Ishikawa (cell line): ENCODE results near the gene C6orf89.

Experiments used
- CEBPB ChIP-seq: IDR thresholded peaks from 2 replicates; pipeline ENCODE4 v1.6.1; 2012
- CREB1 ChIP-seq: IDR thresholded peaks from 2 replicates; pipeline ENCODE4 v1.6.1; 2012; ENCODE audit warnings: low read depth
- EGR1 ChIP-seq: IDR thresholded peaks from 2 replicates; pipeline ENCODE4 v1.6.1; 2012
- EP300 ChIP-seq: IDR thresholded peaks from 2 replicates; pipeline ENCODE4 v1.6.1; 2012; ENCODE audit warnings: borderline replicate concordance
- FOXM1 ChIP-seq: IDR thresholded peaks from 2 replicates; pipeline ENCODE4 v1.6.1; 2012; ENCODE audit warnings: low read depth, borderline replicate concordance
- MAX ChIP-seq: IDR thresholded peaks from 2 replicates; pipeline ENCODE4 v1.6.1; 2012
- NFIC ChIP-seq: IDR thresholded peaks from 2 replicates; pipeline ENCODE4 v1.6.1; 2012
- RAD21 ChIP-seq: IDR thresholded peaks from 2 replicates; pipeline ENCODE4 v1.6.1; 2012; ENCODE audit warnings: low read depth
- REST ChIP-seq: IDR thresholded peaks from 2 replicates; pipeline ENCODE4 v1.6.1; 2012; ENCODE audit warnings: low read depth, mild to moderate bottlenecking
- TAF1 ChIP-seq: IDR thresholded peaks from 2 replicates; pipeline ENCODE4 v1.6.1; 2012; ENCODE audit warnings: low read depth, mild to moderate bottlenecking
- TCF12 ChIP-seq: IDR thresholded peaks from 2 replicates; pipeline ENCODE4 v1.6.1; 2012; ENCODE audit warnings: low read depth
- TEAD4 ChIP-seq: IDR thresholded peaks from 2 replicates; pipeline ENCODE4 v1.6.1; 2012
- USF1 ChIP-seq: IDR thresholded peaks from 2 replicates; pipeline ENCODE4 v1.6.1; 2012
- YY1 ChIP-seq: IDR thresholded peaks from 2 replicates; pipeline ENCODE4 v1.6.1; 2012; ENCODE audit warnings: low read depth
- ZBTB7A ChIP-seq: IDR thresholded peaks from 2 replicates; pipeline ENCODE4 v1.6.1; 2012; ENCODE audit warnings: low read depth

C6orf89 gene

GRCh38 chr6:36924778-36925374 lies 39.1 kb downstream of the C6orf89 start:
- TF ChIP-seq EP300 (no peak), TEAD4 (no peak), TCF12 (no peak), USF1 (no peak), REST (no peak), ZBTB7A (no peak), YY1 (no peak), RAD21 (no peak), TAF1 (no peak), EGR1 (no peak), CREB1 (no peak), NFIC (no peak), FOXM1 (no peak), MAX (no peak)

- no peak for TF ChIP-seq FOXM1
- no peak for TF ChIP-seq TCF12
- no peak for TF ChIP-seq EP300
- no peak for TF ChIP-seq CEBPB
- no peak for TF ChIP-seq TEAD4
- no peak for TF ChIP-seq TAF1
- no peak for TF ChIP-seq REST
- TF ChIP-seq USF1 = no peak
- no peak for TF ChIP-seq ZBTB7A
- no peak for TF ChIP-seq YY1
- TF ChIP-seq RAD21 = no peak
- TF ChIP-seq NFIC = no peak
- TF ChIP-seq CREB1 = no peak
- no peak for TF ChIP-seq EGR1
- TF ChIP-seq MAX = no peak
These were observed 40.1 kb downstream of the C6orf89 start for GRCh38 chr6:36925809-36926208.

- no peak for TF ChIP-seq YY1
- no peak for TF ChIP-seq TEAD4
- TF ChIP-seq NFIC = no peak
- TF ChIP-seq CREB1 = no peak
- no peak for TF ChIP-seq TAF1
- no peak for TF ChIP-seq TCF12
- no peak for TF ChIP-seq EP300
- TF ChIP-seq USF1 = no peak
- TF ChIP-seq ZBTB7A = no peak
- TF ChIP-seq MAX = no peak
- TF ChIP-seq CEBPB = no peak
- TF ChIP-seq FOXM1 = no peak
- TF ChIP-seq REST = no peak
- TF ChIP-seq RAD21 = no peak
- TF ChIP-seq EGR1 = no peak
These were observed 41.2 kb downstream of the C6orf89 start for GRCh38 chr6:36926708-36927513.
